Measurements from ENCODE around the gene OR4K17. TPM values are rescaled to one million over a fixed set of nuclear protein-coding genes. Genes with fewer than 3 reads are reported as not detected.
"Not testable (repeated sequence)": the region's sequence is repeated elsewhere in the genome, so short reads cannot be mapped to it uniquely, and the experiment has no call there.

Gene OR4K17
- total RNA-seq: not detected in 2 replicates

- Mint-ChIP-seq H3K27ac (no peak within 1 kb of the TSS), H3K9me3 (no peaks in the 10 kb centered on the region)
- intact Hi-C loops (cut with micrococcal nuclease): no loop called here
Observed at GRCh38 chr14:20110438-20110837, at the start of gene OR4K17. Gene OR4K17 (plus strand): TSS chr14:20110739. CDS start chr14:20117500, 6,761 bp downstream.

GRCh38 chr14:20092050-20092449 is 18.5 kb upstream of the OR4K17 start:
- H3K27me3 Mint-ChIP-seq (ENCODE audit: insufficient read depth): peaks cover 2% of the 10 kb centered on the region
- DNase-seq (ENCODE audit: low spot score): no peak
- no peaks in the 10 kb centered on the region for H3K4me1 Mint-ChIP-seq (ENCODE audit: low read depth)
- no peak overlapping the region for H3K4me3 Mint-ChIP-seq
- no peaks in the 10 kb centered on the region for H3K9me3 Mint-ChIP-seq
- intact Hi-C loops (cut with micrococcal nuclease): no loop called here
- H3K36me3 Mint-ChIP-seq (ENCODE audit: low read depth): no peaks in the 10 kb centered on the region
- no peak overlapping the region for H3K27ac Mint-ChIP-seq

More at GRCh38 chr14:20110438-20110837, at the start of gene OR4K17:
- Mint-ChIP-seq H3K36me3 (ENCODE audit: low read depth) (no peaks in the 10 kb centered on the region), H3K4me1 (ENCODE audit: low read depth) (no peaks in the 10 kb centered on the region), H3K27me3 (ENCODE audit: insufficient read depth) (peaks cover 4% of the 10 kb centered on the region), H3K4me3 (no peak within 1 kb of the TSS)
- no peak for DNase-seq (ENCODE audit: low spot score)

GRCh38 chr14:20093442-20093841 is 17.1 kb upstream of the OR4K17 start:
- Mint-ChIP-seq H3K27ac (no peak overlapping the region), H3K36me3 (ENCODE audit: low read depth) (no peaks in the 10 kb centered on the region), H3K4me1 (ENCODE audit: low read depth) (no peaks in the 10 kb centered on the region), H3K27me3 (ENCODE audit: insufficient read depth) (peaks cover 2% of the 10 kb centered on the region), H3K4me3 (no peak overlapping the region), H3K9me3 (no peaks in the 10 kb centered on the region)
- intact Hi-C loops (cut with micrococcal nuclease): no loop called here
- DNase-seq (ENCODE audit: low spot score): no peak

- H3K4me3 Mint-ChIP-seq; H3K4me1 Mint-ChIP-seq (ENCODE audit: low read depth); DNase-seq (ENCODE audit: low spot score); intact Hi-C loops (cut with micrococcal nuclease); H3K27ac Mint-ChIP-seq; H3K9me3 Mint-ChIP-seq; H3K36me3 Mint-ChIP-seq (ENCODE audit: low read depth); H3K27me3 Mint-ChIP-seq (ENCODE audit: insufficient read depth): not testable (repeated sequence)
Observed at GRCh38 chr14:20098926-20099770, 11.4 kb upstream of the OR4K17 start.

GRCh38 chr14:20112321-20112720 is 1.8 kb downstream of the OR4K17 start:
- Mint-ChIP-seq H3K4me3 (no peak overlapping the region), H3K36me3 (ENCODE audit: low read depth) (no peaks in the 10 kb centered on the region)
- intact Hi-C loops (cut with micrococcal nuclease): no loop called here

GRCh38 chr14:20116748-20117147 is 6.2 kb downstream of the OR4K17 start:
- H3K4me1 Mint-ChIP-seq (ENCODE audit: low read depth): no peaks in the 10 kb centered on the region
- intact Hi-C loops (cut with micrococcal nuclease): no loop called here
- DNase-seq (ENCODE audit: low spot score): no peak
- no peaks in the 10 kb centered on the region for H3K36me3 Mint-ChIP-seq (ENCODE audit: low read depth)
- no peak overlapping the region for H3K4me3 Mint-ChIP-seq
- peaks cover 3% of the 10 kb centered on the region for H3K27me3 Mint-ChIP-seq (ENCODE audit: insufficient read depth)
- no peak overlapping the region for H3K27ac Mint-ChIP-seq
- peaks cover 20% of the 10 kb centered on the region for H3K9me3 Mint-ChIP-seq

More at GRCh38 chr14:20112321-20112720, 1.8 kb downstream of the OR4K17 start:
- H3K27ac Mint-ChIP-seq: no peak overlapping the region
- H3K9me3 Mint-ChIP-seq: no peaks in the 10 kb centered on the region
- peaks cover 2% of the 10 kb centered on the region for H3K27me3 Mint-ChIP-seq (ENCODE audit: insufficient read depth)
- no peaks in the 10 kb centered on the region for H3K4me1 Mint-ChIP-seq (ENCODE audit: low read depth)
- DNase-seq (ENCODE audit: low spot score): no peak

GRCh38 chr14:20118795-20119194 is 8.3 kb downstream of the OR4K17 start:
- intact Hi-C loops (cut with micrococcal nuclease): no loop called here
- DNase-seq (ENCODE audit: low spot score): no peak
- Mint-ChIP-seq H3K36me3 (ENCODE audit: low read depth) (no peaks in the 10 kb centered on the region), H3K27ac (no peak overlapping the region), H3K4me1 (ENCODE audit: low read depth) (no peaks in the 10 kb centered on the region), H3K9me3 (peaks cover 20% of the 10 kb centered on the region), H3K4me3 (no peak overlapping the region), H3K27me3 (ENCODE audit: insufficient read depth) (peaks cover 2% of the 10 kb centered on the region)

GRCh38 chr14:20138520-20138919 is 28.0 kb downstream of the OR4K17 start, which contains the start of gene OR4N5:
Gene OR4N5 (plus strand): TSS chr14:20138820. CDS start chr14:20143736, 4,916 bp downstream.
- intact Hi-C loops (cut with micrococcal nuclease): no loop called here
- H3K36me3 Mint-ChIP-seq (ENCODE audit: low read depth): no peaks in the 10 kb centered on the region
- no peak within 1 kb of the TSS for H3K27ac Mint-ChIP-seq
- no peak for DNase-seq (ENCODE audit: low spot score)
- no peaks in the 10 kb centered on the region for H3K4me1 Mint-ChIP-seq (ENCODE audit: low read depth)
- H3K4me3 Mint-ChIP-seq: no peak within 1 kb of the TSS
- no peaks in the 10 kb centered on the region for H3K9me3 Mint-ChIP-seq
- H3K27me3 Mint-ChIP-seq (ENCODE audit: insufficient read depth): peaks cover 7% of the 10 kb centered on the region

GRCh38 chr14:20143911-20144310 is 33.4 kb downstream of the OR4K17 start:
- intact Hi-C loops (cut with micrococcal nuclease): no loop called here
- peaks cover 8% of the 10 kb centered on the region for H3K27me3 Mint-ChIP-seq (ENCODE audit: insufficient read depth)
- H3K4me3 Mint-ChIP-seq: no peak overlapping the region
- H3K9me3 Mint-ChIP-seq: no peaks in the 10 kb centered on the region
- DNase-seq (ENCODE audit: low spot score): no peak
- H3K4me1 Mint-ChIP-seq (ENCODE audit: low read depth): no peaks in the 10 kb centered on the region
- H3K36me3 Mint-ChIP-seq (ENCODE audit: low read depth): no peaks in the 10 kb centered on the region
- H3K27ac Mint-ChIP-seq: no peak overlapping the region

GRCh38 chr14:20144820-20145219 is 34.3 kb downstream of the OR4K17 start:
- Mint-ChIP-seq H3K27me3 (ENCODE audit: insufficient read depth) (peaks cover 8% of the 10 kb centered on the region), H3K4me3 (no peak overlapping the region), H3K27ac (no peak overlapping the region), H3K9me3 (no peaks in the 10 kb centered on the region), H3K36me3 (ENCODE audit: low read depth) (no peaks in the 10 kb centered on the region), H3K4me1 (ENCODE audit: low read depth) (no peaks in the 10 kb centered on the region)
- intact Hi-C loops (cut with micrococcal nuclease): no loop called here
- DNase-seq (ENCODE audit: low spot score): no peak

- Mint-ChIP-seq H3K36me3 (ENCODE audit: low read depth) (no peaks in the 10 kb centered on the region), H3K4me3 (no peak overlapping the region), H3K27ac (no peak overlapping the region), H3K27me3 (ENCODE audit: insufficient read depth) (peaks cover 2% of the 10 kb centered on the region), H3K4me1 (ENCODE audit: low read depth) (no peaks in the 10 kb centered on the region), H3K9me3 (peaks cover 16% of the 10 kb centered on the region)
- DNase-seq (ENCODE audit: low spot score): no peak
- intact Hi-C loops (cut with micrococcal nuclease): no loop called here
Observed at GRCh38 chr14:20164462-20164861, 53.9 kb downstream of the OR4K17 start.

- H3K36me3 Mint-ChIP-seq (ENCODE audit: low read depth): no peaks in the 10 kb centered on the region
- H3K27ac Mint-ChIP-seq: no peak overlapping the region
- peaks cover 2% of the 10 kb centered on the region for H3K27me3 Mint-ChIP-seq (ENCODE audit: insufficient read depth)
- no peak for DNase-seq (ENCODE audit: low spot score)
- no peak overlapping the region for H3K4me3 Mint-ChIP-seq
- H3K9me3 Mint-ChIP-seq: peaks cover 16% of the 10 kb centered on the region
- no peaks in the 10 kb centered on the region for H3K4me1 Mint-ChIP-seq (ENCODE audit: low read depth)
- intact Hi-C loops (cut with micrococcal nuclease): no loop called here
Observed at GRCh38 chr14:20167091-20167490, 56.6 kb downstream of the OR4K17 start.

- H3K4me1 Mint-ChIP-seq (ENCODE audit: low read depth); H3K4me3 Mint-ChIP-seq; H3K36me3 Mint-ChIP-seq (ENCODE audit: low read depth); intact Hi-C loops (cut with micrococcal nuclease); H3K27ac Mint-ChIP-seq; H3K27me3 Mint-ChIP-seq (ENCODE audit: insufficient read depth); DNase-seq (ENCODE audit: low spot score); H3K9me3 Mint-ChIP-seq: not testable (repeated sequence)
Observed at GRCh38 chr14:20169852-20170251, 59.3 kb downstream of the OR4K17 start.
